GM12874 (cell line): ENCODE data around the gene ATPAF1.

Source experiments
- CTCF ChIP-seq: IDR thresholded peaks from 2 replicates; pipeline ENCODE4 v1.5.1; 2011; ENCODE audit warnings: low read depth, mild to moderate bottlenecking, control low read depth, low read length, moderate library complexity; ENCODE audit not compliant: insufficient read depth

Gene ATPAF1

DNA sequence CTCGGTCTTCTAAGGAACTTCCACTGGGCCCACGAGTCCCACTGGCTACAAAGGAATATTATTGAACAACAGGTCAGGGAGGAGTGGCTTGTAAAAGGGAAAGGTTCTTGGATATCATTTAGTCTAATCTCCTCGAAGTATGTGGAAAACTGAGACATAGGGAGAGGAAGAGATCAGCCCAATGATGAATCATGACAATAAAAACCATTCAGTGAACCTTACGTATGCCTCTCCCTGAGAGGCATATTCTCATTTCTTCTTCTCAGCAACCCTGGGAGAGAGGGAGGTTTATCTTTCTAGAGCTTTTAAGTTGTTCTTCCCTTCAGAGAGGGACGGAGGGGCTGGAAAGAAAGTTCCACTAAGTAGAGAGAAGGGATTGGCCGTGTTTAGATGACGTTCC, 46.2 kb downstream of the ATPAF1 start:
- TF ChIP-seq CTCF = no peak

GRCh38 chr1:46619656-46620258, 48.4 kb downstream of the ATPAF1 start:
- TF ChIP-seq CTCF = no peak

- no peak for TF ChIP-seq CTCF
Measured at GRCh38 chr1:46618754-46619415, 49.3 kb downstream of the ATPAF1 start.

- no peak for TF ChIP-seq CTCF
Measured at GRCh38 chr1:46617833-46618232, 50.3 kb downstream of the ATPAF1 start.

- TF ChIP-seq CTCF = no peak
Measured at GRCh38 chr1:46617108-46617800, 50.9 kb downstream of the ATPAF1 start.

DNA sequence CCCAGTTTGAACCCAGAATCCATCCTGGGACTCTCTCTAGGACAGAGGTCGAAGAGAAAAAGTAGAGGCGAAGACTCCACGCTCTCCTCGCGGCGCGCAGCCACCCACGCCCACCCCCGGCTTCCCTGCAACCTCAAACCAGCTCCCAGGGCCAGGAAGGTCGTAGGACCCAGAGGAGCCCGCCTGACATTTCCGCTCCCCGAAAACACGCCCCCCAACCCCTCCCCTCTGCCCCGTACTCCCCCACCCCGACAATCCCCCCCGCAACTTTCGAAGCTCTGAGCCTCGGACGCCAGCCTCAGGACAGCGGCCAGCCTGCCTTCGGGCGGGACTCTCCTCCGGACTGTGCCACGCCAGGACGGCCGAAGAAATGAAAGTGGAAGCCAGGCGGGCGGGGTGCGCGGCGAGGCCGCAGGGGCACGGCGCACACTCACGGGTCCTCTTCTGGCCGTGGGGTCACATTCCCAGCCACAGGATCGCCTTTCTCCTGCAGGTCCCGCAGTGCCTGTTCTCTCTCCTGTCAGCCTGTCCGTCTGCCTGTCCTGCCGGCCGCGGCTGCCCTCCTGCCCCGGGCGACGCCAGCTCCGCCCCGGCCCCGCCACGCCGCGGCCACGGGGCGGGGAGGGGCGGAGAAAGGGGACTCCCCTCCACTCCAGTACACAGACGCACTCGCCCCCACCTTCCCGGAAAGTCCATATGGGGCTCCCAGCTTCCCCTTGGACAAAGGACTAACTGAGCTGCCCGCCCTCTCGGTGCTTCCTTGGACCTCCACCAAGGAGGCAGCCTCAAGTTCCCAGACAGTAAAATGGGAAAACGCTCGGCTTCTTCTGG, 51.7 kb downstream of the ATPAF1 start, which contains the start of gene MOB3C:
Gene MOB3C (minus strand): TSS at position 535 of the 831 bp plus-strand sequence. CDS start 3,490 bp downstream, outside the sequence.
- TF ChIP-seq CTCF = no peak

GRCh38 chr1:46615735-46616134, 52.4 kb downstream of the ATPAF1 start:
- TF ChIP-seq CTCF = no peak
